ENCODE measurements around the gene LGALS3BP.

The LGALS3BP gene

GRCh38 chr17:78944956-78945355, 34.8 kb downstream of the LGALS3BP start:
- no peak for DNase-seq (ENCODE audit: low read depth in 2 of 3, low spot score in 2 of 3)

GRCh38 chr17:78944026-78944425, 35.7 kb downstream of the LGALS3BP start:
- DNase-seq (ENCODE audit: low read depth in 2 of 3, low spot score in 2 of 3): no peak

- DNase-seq (ENCODE audit: low read depth in 2 of 3, low spot score in 2 of 3): no peak
These were observed 39.0 kb downstream of the LGALS3BP start for GRCh38 chr17:78940708-78941107.

GRCh38 chr17:78940258-78940657, 39.5 kb downstream of the LGALS3BP start:
- no peak for DNase-seq (ENCODE audit: low read depth in 2 of 3, low spot score in 2 of 3)

- DNase-seq (ENCODE audit: low read depth in 2 of 3, low spot score in 2 of 3): no peak
These were observed 40.1 kb downstream of the LGALS3BP start for GRCh38 chr17:78939615-78940014.

- DNase-seq (ENCODE audit: low read depth in 2 of 3, low spot score in 2 of 3): no peak
These were observed 42.2 kb downstream of the LGALS3BP start for GRCh38 chr17:78937561-78937960.

- DNase-seq (ENCODE audit: low read depth in 2 of 3, low spot score in 2 of 3): no peak
These were observed 44.1 kb downstream of the LGALS3BP start for GRCh38 chr17:78935419-78936323.

GRCh38 chr17:78934681-78935418, 44.9 kb downstream of the LGALS3BP start:
- DNase-seq (ENCODE audit: low read depth in 2 of 3, low spot score in 2 of 3): no peak

GRCh38 chr17:78933959-78934568, 45.7 kb downstream of the LGALS3BP start:
- DNase-seq (ENCODE audit: low read depth in 2 of 3, low spot score in 2 of 3): no peak

GRCh38 chr17:78933025-78933958, 46.4 kb downstream of the LGALS3BP start:
- peak in 1 of 3 experiments; percentile 25 for DNase-seq (ENCODE audit: low read depth in 2 of 3, low spot score in 2 of 3)

- no peak for DNase-seq (ENCODE audit: low read depth in 2 of 3, low spot score in 2 of 3)
These were observed 49.6 kb downstream of the LGALS3BP start for GRCh38 chr17:78929908-78930775.

- DNase-seq (ENCODE audit: low read depth in 2 of 3, low spot score in 2 of 3): no peak
These were observed 53.8 kb downstream of the LGALS3BP start for GRCh38 chr17:78925662-78926555.

- DNase-seq (ENCODE audit: low read depth in 2 of 3, low spot score in 2 of 3): peak in 1 of 3 experiments; percentile 15
These were observed 54.5 kb downstream of the LGALS3BP start, which contains the start of gene TIMP2 for GRCh38 chr17:78925234-78925633. Gene TIMP2, minus strand, starts transcription at chr17:78925387. Its CDS starts 299 bp downstream, at chr17:78925088.

- no peak for DNase-seq (ENCODE audit: low read depth in 2 of 3, low spot score in 2 of 3)
These were observed 55.1 kb downstream of the LGALS3BP start for GRCh38 chr17:78924481-78925151.

GRCh38 chr17:78923660-78924453, 55.9 kb downstream of the LGALS3BP start:
- DNase-seq (ENCODE audit: low read depth in 2 of 3, low spot score in 2 of 3): no peak

- no peak for DNase-seq (ENCODE audit: low read depth in 2 of 3, low spot score in 2 of 3)
These were observed 56.8 kb downstream of the LGALS3BP start for GRCh38 chr17:78922816-78923498.

Measured in activated CD8-positive, alpha-beta memory T cell treated with anti-CD3 and anti-CD28 coated beads for 48 hours (primary cell).